ENCODE measurements around the gene MRPL12. TPM values are rescaled to one million over a fixed set of nuclear protein-coding genes. Genes with fewer than 3 reads are reported as not detected.

The MRPL12 gene
- total and polyA plus RNA-seq, 2 donors from 2014 or later = 52.4 to 251 TPM

DNA sequence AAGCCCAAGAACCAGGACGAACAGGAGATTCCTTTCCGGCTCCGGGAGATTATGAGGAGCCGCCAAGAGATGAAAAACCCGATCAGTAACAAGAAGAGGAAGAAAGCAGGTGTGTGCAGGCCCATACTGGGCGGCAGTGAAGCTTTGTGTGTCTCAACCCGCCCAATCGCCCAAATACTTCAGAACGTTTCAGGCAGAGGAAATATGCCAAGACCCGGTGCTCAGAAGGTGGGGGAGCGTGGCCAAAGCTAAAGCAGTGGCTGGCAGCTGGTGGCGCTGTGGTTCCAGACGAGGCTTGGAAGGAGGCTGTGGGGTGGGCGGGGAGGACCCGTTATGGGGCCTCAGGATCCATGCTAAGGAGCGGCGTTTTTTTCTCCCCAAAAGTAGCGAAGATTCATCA is 35.4 kb upstream of the MRPL12 start:
- H3K36me3 ChIP-seq (ENCODE audit: control insufficient read depth in 2 of 3, insufficient read depth in 3 of 3, low read length in 3 of 3) = peaks cover 0 to 19% (median 9%) of the 10 kb centered on the region in 3 donors
- H3K27me3 ChIP-seq (ENCODE audit: control insufficient read depth, insufficient read depth, low read length) = no peaks in the 10 kb centered on the region
- no peaks in the 10 kb centered on the region for H3K9me3 ChIP-seq (ENCODE audit: control insufficient read depth in 2 of 3, insufficient read depth in 1 of 3, low read length in 3 of 3)
- H3K9ac ChIP-seq (ENCODE audit: low read length in 3 of 3) = no peak overlapping the region
- intact Hi-C loops (cut with DNase I) = no loop called here
- H3K27ac ChIP-seq (ENCODE audit: low read depth in 2 of 2, low read length in 2 of 2) = no peak overlapping the region
- no peak overlapping the region for H3K4me3 ChIP-seq (ENCODE audit: low read length in 3 of 3)
- no peak for FAIRE-seq
- peaks cover 0 to 18% (median 0%) of the 10 kb centered on the region in 3 donors for H3K4me1 ChIP-seq (ENCODE audit: control insufficient read depth in 2 of 3, insufficient read depth in 2 of 3, low read depth in 1 of 3, low read length in 3 of 3)
- no peak for DNase-seq
- TF ChIP-seq, protein P1, sequence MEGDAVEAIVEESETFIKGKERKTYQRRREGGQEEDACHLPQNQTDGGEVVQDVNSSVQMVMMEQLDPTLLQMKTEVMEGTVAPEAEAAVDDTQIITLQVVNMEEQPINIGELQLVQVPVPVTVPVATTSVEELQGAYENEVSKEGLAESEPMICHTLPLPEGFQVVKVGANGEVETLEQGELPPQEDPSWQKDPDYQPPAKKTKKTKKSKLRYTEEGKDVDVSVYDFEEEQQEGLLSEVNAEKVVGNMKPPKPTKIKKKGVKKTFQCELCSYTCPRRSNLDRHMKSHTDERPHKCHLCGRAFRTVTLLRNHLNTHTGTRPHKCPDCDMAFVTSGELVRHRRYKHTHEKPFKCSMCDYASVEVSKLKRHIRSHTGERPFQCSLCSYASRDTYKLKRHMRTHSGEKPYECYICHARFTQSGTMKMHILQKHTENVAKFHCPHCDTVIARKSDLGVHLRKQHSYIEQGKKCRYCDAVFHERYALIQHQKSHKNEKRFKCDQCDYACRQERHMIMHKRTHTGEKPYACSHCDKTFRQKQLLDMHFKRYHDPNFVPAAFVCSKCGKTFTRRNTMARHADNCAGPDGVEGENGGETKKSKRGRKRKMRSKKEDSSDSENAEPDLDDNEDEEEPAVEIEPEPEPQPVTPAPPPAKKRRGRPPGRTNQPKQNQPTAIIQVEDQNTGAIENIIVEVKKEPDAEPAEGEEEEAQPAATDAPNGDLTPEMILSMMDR (IDR thresholded peaks at IDR 0.05; ENCODE audit: borderline replicate concordance, extremely low read depth, insufficient read depth) = no peak

DNA sequence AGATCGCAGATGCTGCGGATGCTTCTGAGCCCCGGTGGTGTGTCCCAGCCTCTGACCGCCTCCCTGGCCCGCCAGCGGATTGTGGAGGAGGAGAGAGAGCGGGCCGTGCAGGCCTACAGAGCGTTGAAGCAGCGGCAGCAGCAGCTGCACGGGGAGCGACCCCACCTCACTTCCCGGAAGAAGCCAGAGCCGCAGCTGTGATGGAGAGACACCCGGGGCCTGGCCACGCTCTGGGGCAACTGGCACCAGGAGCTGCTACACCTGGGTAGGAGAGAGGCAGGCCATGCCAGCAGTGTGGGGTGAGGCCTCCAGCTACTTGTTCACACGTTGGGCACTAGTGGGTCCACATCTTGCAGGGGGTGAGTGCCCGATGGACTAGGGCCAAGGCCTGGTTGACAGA is 30.7 kb upstream of the MRPL12 start:
- FAIRE-seq (no peak), DNase-seq (no peak)
- intact Hi-C loops (cut with DNase I) = no loop called here
- H3K27ac ChIP-seq (ENCODE audit: low read depth in 2 of 2, low read length in 2 of 2) = no peak overlapping the region
- H3K9me3 ChIP-seq (ENCODE audit: control insufficient read depth in 2 of 3, insufficient read depth in 1 of 3, low read length in 3 of 3) = no peaks in the 10 kb centered on the region
- TF ChIP-seq, protein P1 (IDR thresholded peaks at IDR 0.05; ENCODE audit: borderline replicate concordance, extremely low read depth, insufficient read depth) = no peak
- no peaks in the 10 kb centered on the region for H3K27me3 ChIP-seq (ENCODE audit: control insufficient read depth, insufficient read depth, low read length)
- no peak overlapping the region for H3K9ac ChIP-seq (ENCODE audit: low read length in 3 of 3)
- H3K36me3 ChIP-seq (ENCODE audit: control insufficient read depth in 2 of 3, insufficient read depth in 3 of 3, low read length in 3 of 3) = peaks cover 0 to 24% (median 10%) of the 10 kb centered on the region in 3 donors
- H3K4me3 ChIP-seq (ENCODE audit: low read length in 3 of 3) = no peak overlapping the region
- H3K4me1 ChIP-seq (ENCODE audit: control insufficient read depth in 2 of 3, insufficient read depth in 2 of 3, low read depth in 1 of 3, low read length in 3 of 3) = peaks cover 0 to 8% (median 0%) of the 10 kb centered on the region in 3 donors

DNA sequence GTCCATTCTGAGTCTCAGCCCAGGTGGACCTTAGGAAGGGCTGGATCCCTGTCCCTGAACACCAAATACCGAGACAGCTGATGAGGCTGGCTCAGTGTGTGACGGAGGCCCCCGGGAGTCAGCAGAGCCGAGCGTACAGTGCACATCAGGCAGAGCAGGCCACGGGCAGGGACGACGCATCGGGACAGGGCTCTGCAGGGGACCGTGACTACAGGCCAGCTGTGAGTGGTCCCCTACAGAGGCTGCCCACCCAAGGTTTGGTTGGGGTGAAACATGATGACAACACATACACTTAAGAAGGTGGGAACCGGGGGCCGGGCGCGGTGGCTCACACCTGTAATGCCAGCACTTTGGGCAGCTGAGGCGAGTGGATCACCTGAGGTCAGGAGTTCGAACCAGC is 30.2 kb upstream of the MRPL12 start:
- Histone ChIP-seq H3K9me3 (ENCODE audit: control insufficient read depth in 2 of 3, insufficient read depth in 1 of 3, low read length in 3 of 3) (no peaks in the 10 kb centered on the region), H3K27ac (ENCODE audit: low read depth in 2 of 2, low read length in 2 of 2) (no peak overlapping the region), H3K4me1 (ENCODE audit: control insufficient read depth in 2 of 3, insufficient read depth in 2 of 3, low read depth in 1 of 3, low read length in 3 of 3) (peaks cover 0 to 3% (median 0%) of the 10 kb centered on the region in 3 donors), H3K9ac (ENCODE audit: low read length in 3 of 3) (no peak overlapping the region), H3K36me3 (ENCODE audit: control insufficient read depth in 2 of 3, insufficient read depth in 3 of 3, low read length in 3 of 3) (peaks cover 0 to 24% (median 10%) of the 10 kb centered on the region in 3 donors), H3K4me3 (ENCODE audit: low read length in 3 of 3) (no peak overlapping the region), H3K27me3 (ENCODE audit: control insufficient read depth, insufficient read depth, low read length) (no peaks in the 10 kb centered on the region)
- FAIRE-seq = no peak
- TF ChIP-seq, protein P1 (IDR thresholded peaks at IDR 0.05; ENCODE audit: borderline replicate concordance, extremely low read depth, insufficient read depth) = no peak
- intact Hi-C loops (cut with DNase I) = no loop called here
- DNase-seq = no peak
